Measurements from ENCODE around the gene SFMBT1.

DNA sequence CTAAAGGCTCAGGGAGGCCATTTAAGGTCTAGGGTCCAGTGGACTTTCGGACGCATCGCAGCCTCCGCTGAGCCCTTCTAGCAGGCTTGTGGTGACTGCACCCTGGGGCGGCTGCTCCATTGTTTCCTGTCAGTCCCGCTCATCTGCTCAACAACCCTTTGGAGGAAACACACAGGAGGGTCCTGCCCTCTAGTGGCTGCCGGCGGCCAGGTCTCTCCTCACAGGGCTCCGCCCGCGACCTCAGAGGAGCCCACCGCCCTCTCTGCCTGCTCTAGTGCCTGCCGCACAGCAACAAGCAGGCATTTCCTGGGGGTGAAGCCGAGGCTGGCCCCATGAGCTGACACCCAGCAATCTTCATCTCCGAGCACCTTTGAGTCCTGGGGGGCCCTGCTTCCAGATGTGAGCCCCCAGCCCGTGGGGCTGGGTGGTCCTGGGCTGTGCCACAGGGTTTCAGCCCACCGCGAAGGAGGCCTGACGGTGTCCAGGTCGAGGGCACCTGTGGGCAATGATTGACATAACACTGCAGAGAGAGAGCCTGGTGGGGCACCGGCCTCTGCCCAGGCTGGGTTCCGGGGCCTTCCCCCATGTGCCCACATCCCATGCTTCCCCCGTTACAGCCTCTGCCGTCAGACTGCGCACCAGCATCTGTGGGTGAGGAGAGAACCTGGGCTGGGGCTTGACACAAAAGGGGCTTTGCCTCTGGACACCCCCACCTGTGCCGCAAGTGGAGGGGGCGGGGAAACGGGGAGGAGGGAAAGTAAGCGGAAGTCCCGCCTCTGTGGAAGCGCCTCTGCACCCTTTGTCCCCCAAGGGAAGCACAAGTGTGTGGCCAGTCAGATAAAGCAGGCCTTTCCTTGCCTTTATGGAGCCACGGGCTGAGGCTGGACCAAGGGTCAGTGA is 27.0 kb upstream of the SFMBT1 start:
- TF ChIP-seq YY1 (IDR thresholded peaks at IDR 0.05; ENCODE audit: insufficient read depth, insufficient read length): no peak
- TF ChIP-seq SUZ12 (IDR thresholded peaks at IDR 0.05; ENCODE audit: extremely low read depth, insufficient read depth, insufficient read length): no peak

Data from NT2/D1 (cell line).